NCI-H2196 treated with DMSO at 0.1 percent for 48 hours (cell line): ENCODE data around the gene ERO1A.
A peak's percentile ranks its signal among the peaks of the same experiment; 100 is the strongest.
"Not testable (repeated sequence)": the region's sequence is repeated elsewhere in the genome, so short reads cannot be mapped to it uniquely, and the experiment has no call there.

Source experiments
- DNase-seq: peaks from one replicate; lab custom pipeline; 2025; ENCODE audit not compliant: unreplicated experiment; lab: John Stamatoyannopoulos, UW

Gene ERO1A

GRCh38 chr14:52695481-52696091 is at the start of gene ERO1A:
Gene ERO1A (minus strand): TSS chr14:52695558. CDS start chr14:52695481, 77 bp downstream.
- DNase-seq, result peak; percentile 46

- no peak for DNase-seq
Measured at GRCh38 chr14:52741865-52742264, 46.5 kb upstream of the ERO1A start.

- no peak for DNase-seq
Measured at GRCh38 chr14:52740751-52741150, 45.4 kb upstream of the ERO1A start.

GRCh38 chr14:52738409-52738808 is 43.1 kb upstream of the ERO1A start:
- DNase-seq, result no peak

- no peak for DNase-seq
Measured at GRCh38 chr14:52735921-52736489, 40.6 kb upstream of the ERO1A start.

- no peak for DNase-seq
Measured at GRCh38 chr14:52733824-52734223, 38.5 kb upstream of the ERO1A start.

- no peak for DNase-seq
Measured at GRCh38 chr14:52730709-52731111, 35.4 kb upstream of the ERO1A start.

GRCh38 chr14:52729925-52730708 is 34.8 kb upstream of the ERO1A start, which contains the start of gene STYX:
Gene STYX (plus strand): TSS chr14:52730166. CDS start chr14:52730475, 309 bp downstream.
- peak; percentile 94 for DNase-seq

- DNase-seq, result no peak
Measured at GRCh38 chr14:52729585-52729924, 34.2 kb upstream of the ERO1A start.

- not testable (repeated sequence) for DNase-seq
Measured at GRCh38 chr14:52729035-52729434, 33.7 kb upstream of the ERO1A start.

GRCh38 chr14:52727509-52727908 is 32.2 kb upstream of the ERO1A start:
- not testable (repeated sequence) for DNase-seq

GRCh38 chr14:52724360-52724644 is 28.9 kb upstream of the ERO1A start:
- DNase-seq, result no peak

GRCh38 chr14:52723514-52724359 is 28.4 kb upstream of the ERO1A start:
- DNase-seq, result no peak

GRCh38 chr14:52716155-52716554 is 20.8 kb upstream of the ERO1A start:
- DNase-seq, result no peak

- DNase-seq, result no peak
Measured at GRCh38 chr14:52711666-52712065, 16.3 kb upstream of the ERO1A start.

- peak; percentile 91 for DNase-seq
Measured at GRCh38 chr14:52706724-52707706, 11.7 kb upstream of the ERO1A start, which contains the start of gene PSMC6. Gene PSMC6 (plus strand): TSS chr14:52707200. CDS start chr14:52707220, 20 bp downstream.

GRCh38 chr14:52706286-52706685 is 10.9 kb upstream of the ERO1A start:
- DNase-seq, result no peak

GRCh38 chr14:52703664-52704063 is 8.3 kb upstream of the ERO1A start:
- DNase-seq, result no peak

- no peak for DNase-seq
Measured at GRCh38 chr14:52703225-52703624, 7.9 kb upstream of the ERO1A start.

- no peak for DNase-seq
Measured at GRCh38 chr14:52701223-52701622, 5.9 kb upstream of the ERO1A start.
